ENCODE measurements around the gene EID3.

The EID3 gene

DNA sequence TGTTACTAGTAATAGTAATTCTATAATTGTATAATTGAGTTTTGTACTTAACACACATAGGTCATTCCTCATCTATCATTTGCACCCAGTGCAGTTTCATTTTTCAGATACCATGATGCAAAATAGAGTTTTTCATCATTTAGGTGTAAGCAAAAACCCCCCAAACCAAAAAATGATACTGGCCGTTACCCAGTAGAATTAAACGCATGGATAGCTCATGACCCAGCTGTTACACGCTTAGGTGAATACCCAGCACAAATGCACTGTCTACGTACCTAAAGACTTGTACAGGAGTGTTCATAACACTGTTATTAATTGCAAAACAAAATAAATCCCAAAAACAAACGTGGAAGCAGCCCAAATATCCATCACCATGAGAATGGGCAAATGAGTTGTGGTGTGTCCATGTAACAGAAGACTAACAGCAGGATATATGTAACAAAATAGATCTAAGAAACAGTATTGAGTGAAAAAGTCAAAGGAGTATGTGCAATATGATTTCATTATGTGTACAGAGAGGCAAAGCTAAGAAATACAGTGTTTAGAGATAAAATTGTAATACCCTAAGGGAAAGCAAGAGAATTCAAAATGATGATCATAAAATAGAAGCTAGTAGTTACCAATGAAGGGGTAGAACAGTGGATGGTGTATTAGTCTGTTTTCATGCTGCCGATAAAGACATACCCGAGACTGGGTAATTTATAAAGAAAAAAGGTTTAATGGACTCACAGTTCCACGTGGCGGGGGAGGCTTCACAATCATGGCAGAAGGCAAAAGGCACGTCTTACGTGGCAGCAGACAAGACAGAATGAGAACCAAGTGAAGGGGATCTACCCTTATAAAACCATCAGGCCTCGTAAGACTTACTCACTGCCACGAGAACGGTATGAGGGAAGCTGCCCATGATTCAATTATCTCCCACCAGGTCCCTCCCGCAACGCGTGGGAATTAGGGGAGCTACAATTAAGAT lies 49.8 kb downstream of the EID3 start:
- DNase-seq (ENCODE audit: low read depth in 1 of 2, low spot score in 1 of 2): no peak

DNA sequence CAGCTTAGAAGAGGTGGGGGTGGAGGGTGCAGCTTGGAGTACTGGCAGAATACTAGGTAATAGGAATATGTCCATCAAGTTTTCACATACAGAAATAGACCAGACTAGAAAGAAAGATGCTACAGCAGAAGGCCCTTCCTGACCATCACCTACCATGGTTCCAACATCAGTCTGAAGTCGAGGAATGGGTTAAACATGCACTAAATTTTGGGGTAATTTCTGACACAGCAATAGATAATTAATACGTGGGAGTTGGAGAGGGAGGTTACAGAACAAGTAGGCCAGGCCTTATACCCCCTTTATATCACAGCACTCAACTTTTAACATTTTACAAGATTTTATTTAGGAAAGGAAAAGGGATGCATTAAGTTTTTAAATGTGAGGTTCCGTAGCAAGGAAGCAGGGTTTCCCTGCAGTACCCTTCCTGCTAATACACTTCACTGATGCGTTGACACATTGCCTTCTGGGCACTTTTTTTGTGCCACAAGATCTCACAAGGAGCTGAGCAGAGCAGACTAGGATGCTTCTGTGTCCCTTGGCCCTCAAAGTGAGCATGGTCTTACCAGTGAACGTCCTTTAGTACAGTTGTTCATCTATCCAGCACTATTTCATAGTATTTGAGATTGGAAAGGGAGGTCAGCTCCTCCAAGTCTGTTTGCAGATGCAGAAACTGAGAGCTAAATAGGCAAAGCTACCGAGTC lies 50.8 kb downstream of the EID3 start:
- DNase-seq (ENCODE audit: low read depth in 1 of 2, low spot score in 1 of 2): no peak
